Calu3 (cell line): ENCODE data around the gene GMDS. TPM values are rescaled to one million over a fixed set of nuclear protein-coding genes. Genes with fewer than 3 reads are reported as not detected.

ENCODE experiments used
- BruUV-seq: library from RNA; stranded (reverse); fragments of 400-500 nt; replicated peaks from 2 replicates; lab custom pipeline; 2021; lab: Mats Ljungman, UMichigan
- CTCF ChIA-PET: fragments of 300-600 bp; sonication (Branson Sonifier 250); formaldehyde crosslinking; loops from one replicate; lab custom pipeline; 2022; ENCODE audit warnings: antibody characterized with exemption; lab: Charles Lee
- DNase-seq: peaks from one replicate; pipeline ENCODE4 v3.0.0; 2022
- H3K27ac Mint-ChIP-seq: one replicate; pipeline ENCODE4 v1.8.0; 2022; ENCODE audit warnings: mixed read lengths; ENCODE audit not compliant: unreplicated experiment
- H3K27me3 Mint-ChIP-seq: one replicate; pipeline ENCODE4 v1.8.0; 2022; ENCODE audit warnings: mixed read lengths; ENCODE audit not compliant: unreplicated experiment
- H3K36me3 Mint-ChIP-seq: one replicate; pipeline ENCODE4 v1.8.0; 2022; ENCODE audit warnings: mild to moderate bottlenecking, moderate library complexity, mixed read lengths; ENCODE audit not compliant: insufficient read depth, unreplicated experiment
- H3K4me1 Mint-ChIP-seq: one replicate; pipeline ENCODE4 v1.8.0; 2022; ENCODE audit warnings: mild to moderate bottlenecking, low read depth, mixed read lengths; ENCODE audit not compliant: unreplicated experiment
- H3K4me3 Mint-ChIP-seq: one replicate; pipeline ENCODE4 v1.8.0; 2022; ENCODE audit warnings: mild to moderate bottlenecking, low read depth, moderate library complexity, mixed read lengths; ENCODE audit not compliant: unreplicated experiment
- H3K9me3 Mint-ChIP-seq: one replicate; pipeline ENCODE4 v1.8.0; 2022; ENCODE audit warnings: low read depth, mixed read lengths; ENCODE audit not compliant: unreplicated experiment
- CTCF ChIP-seq: fragments of 200-600 bp; IDR thresholded peaks from one replicate; pipeline ENCODE4 v1.8.0; 2022; ENCODE audit warnings: antibody characterized with exemption; ENCODE audit not compliant: unreplicated experiment
- intact Hi-C: fragments of 100-400 bp; cut with micrococcal nuclease; formaldehyde crosslinking; loops from one replicate; pipeline ENCODE4 v1.10.0; 2022; ENCODE audit not compliant: unreplicated experiment
- total RNA-seq: library from RNA; stranded (reverse); gene quantifications from 2 replicates; pipeline ENCODE4 v1.2.3, GENCODE V29; 2022

Gene GMDS
- total RNA-seq, 1 experiment from 2014 or later, result 58.2 TPM

GRCh38 chr6:2185466-2185865, 59.9 kb downstream of the GMDS start:
- no peak for DNase-seq
- Mint-ChIP-seq H3K36me3 (peaks cover 5% of the 10 kb centered on the region), H3K9me3 (no peaks in the 10 kb centered on the region), H3K27me3 (no peaks in the 10 kb centered on the region), H3K4me1 (peaks cover 28% of the 10 kb centered on the region), H3K4me3 (no peak overlapping the region), H3K27ac (no peak overlapping the region)
- CTCF ChIA-PET, result no interaction called here
- intact Hi-C loops, result no loop called here
- TF ChIP-seq CTCF, result no peak
- BruUV-seq, result no TSS peak

- H3K36me3 Mint-ChIP-seq, result peaks cover 5% of the 10 kb centered on the region
- peaks cover 28% of the 10 kb centered on the region for H3K4me1 Mint-ChIP-seq
- no peaks in the 10 kb centered on the region for H3K27me3 Mint-ChIP-seq
- H3K4me3 Mint-ChIP-seq, result no peak overlapping the region
- CTCF ChIA-PET, result no interaction called here
- DNase-seq, result no peak
- BruUV-seq, result no TSS peak
- intact Hi-C loops, result no loop called here
- no peak for TF ChIP-seq CTCF
- H3K27ac Mint-ChIP-seq, result no peak overlapping the region
- H3K9me3 Mint-ChIP-seq, result no peaks in the 10 kb centered on the region
These were observed 60.5 kb downstream of the GMDS start for GRCh38 chr6:2184700-2185455.

DNA sequence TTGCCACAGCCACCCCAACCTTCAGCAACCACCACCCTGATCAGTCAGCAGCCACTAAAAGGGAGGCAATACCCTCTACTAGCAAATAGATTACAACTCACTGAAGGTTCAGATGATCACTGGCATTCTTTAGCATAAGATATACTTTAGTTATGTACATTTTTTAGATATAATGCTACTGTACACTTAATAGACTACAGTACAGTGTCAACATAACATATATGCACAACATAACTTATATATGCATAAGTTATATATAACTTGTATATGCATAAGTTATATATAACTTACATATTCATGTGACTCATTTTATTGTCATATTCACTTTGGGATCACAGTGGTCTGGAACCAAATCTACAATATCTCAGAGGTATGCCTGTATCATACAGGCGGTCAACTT, 61.7 kb downstream of the GMDS start:
- intact Hi-C loops, result no loop called here
- Mint-ChIP-seq H3K27me3 (no peaks in the 10 kb centered on the region), H3K27ac (no peak overlapping the region), H3K9me3 (no peaks in the 10 kb centered on the region), H3K36me3 (peaks cover 5% of the 10 kb centered on the region), H3K4me1 (peaks cover 21% of the 10 kb centered on the region), H3K4me3 (no peak overlapping the region)
- TF ChIP-seq CTCF, result no peak
- CTCF ChIA-PET, result no interaction called here
- no TSS peak for BruUV-seq
- no peak for DNase-seq

DNA sequence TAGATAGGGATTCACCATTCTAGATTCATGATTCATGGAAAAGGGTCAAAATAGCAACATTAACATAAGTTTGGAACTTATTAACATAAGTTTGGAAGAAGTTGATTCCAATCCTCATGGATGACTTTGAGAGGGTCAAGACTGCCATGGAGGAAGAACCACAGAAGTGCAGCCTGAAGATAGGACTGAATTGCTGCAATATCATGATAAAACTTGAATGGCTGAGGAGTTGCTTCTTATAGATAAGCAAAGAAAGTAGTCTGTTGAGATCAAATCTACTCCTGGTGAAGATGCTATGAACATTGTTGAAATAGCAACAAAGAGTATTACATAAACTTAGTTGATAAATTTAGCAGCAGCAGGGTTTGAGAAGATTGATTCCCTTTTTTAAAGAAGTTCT, 62.2 kb downstream of the GMDS start:
- DNase-seq, result no peak
- intact Hi-C loops, result no loop called here
- H3K4me1 Mint-ChIP-seq, result peaks cover 16% of the 10 kb centered on the region
- no TSS peak for BruUV-seq
- H3K36me3 Mint-ChIP-seq, result peaks cover 5% of the 10 kb centered on the region
- no peak for TF ChIP-seq CTCF
- CTCF ChIA-PET, result no interaction called here
- H3K27me3 Mint-ChIP-seq, result no peaks in the 10 kb centered on the region
- H3K27ac Mint-ChIP-seq, result no peak overlapping the region
- H3K4me3 Mint-ChIP-seq, result no peak overlapping the region
- H3K9me3 Mint-ChIP-seq, result no peaks in the 10 kb centered on the region
